HepG2 (cell line): ENCODE measurements around the gene BIRC5. TPM values are rescaled to one million over a fixed set of nuclear protein-coding genes. Genes with fewer than 3 reads are reported as not detected.

ENCODE experiments used
- ERF ChIP-seq: IDR thresholded peaks from 2 replicates; pipeline ENCODE4 v1.6.1; 2018; ENCODE audit warnings: missing biosample characterization, missing genetic modification reagents
- GPN1 ChIP-seq: sonication (generic); formaldehyde crosslinking; IDR thresholded peaks from 2 replicates; pipeline ENCODE4 v1.5.1; 2020; ENCODE audit warnings: missing genetic modification reagents, borderline replicate concordance
- HMG20A ChIP-seq: IDR thresholded peaks from 2 replicates; pipeline ENCODE4 v1.6.1; 2016; ENCODE audit warnings: borderline replicate concordance
- HNF1A ChIP-seq, 2 experiments: sonication (generic) in 1 of 2; formaldehyde crosslinking in 1 of 2; IDR thresholded peaks; 2 replicates each; pipeline versions ENCODE4 v1.4.0 to v1.6.1; 2016 to 2020; ENCODE audit warnings: borderline replicate concordance in 1 of 2, low read depth in 1 of 2, mild to moderate bottlenecking in 1 of 2, missing genetic modification reagents in 1 of 2
- HNRNPLL ChIP-seq: fragments of 200-400 bp; formaldehyde crosslinking; IDR thresholded peaks from 2 replicates; pipeline ENCODE4 v1.6.1; 2017; ENCODE audit warnings: mild to moderate bottlenecking, low read depth, low read length; ENCODE audit not compliant: poor library complexity, severe bottlenecking
- NFAT5 ChIP-seq: sonication (generic); formaldehyde crosslinking; IDR thresholded peaks from 2 replicates; pipeline ENCODE4 v1.4.0; 2020; ENCODE audit warnings: missing genetic modification reagents
- PREB ChIP-seq: sonication (generic); formaldehyde crosslinking; IDR thresholded peaks from 2 replicates; pipeline ENCODE4 v1.4.0; 2020; ENCODE audit warnings: missing genetic modification reagents
- SIN3B ChIP-seq: fragments of 150-350 bp; IDR thresholded peaks from 2 replicates; pipeline ENCODE4 v1.6.1; 2014; ENCODE audit warnings: low read length
- SRSF4 ChIP-seq: fragments of 200-400 bp; formaldehyde crosslinking; IDR thresholded peaks from one replicate; pipeline ENCODE4 v1.6.1; 2018; ENCODE audit warnings: mild to moderate bottlenecking, low read depth, low read length, moderate library complexity; ENCODE audit not compliant: poor library complexity, severe bottlenecking
- SRSF9 ChIP-seq: fragments of 200-400 bp; formaldehyde crosslinking; IDR thresholded peaks from 2 replicates; pipeline ENCODE4 v1.6.1; 2018; ENCODE audit warnings: borderline replicate concordance, mild to moderate bottlenecking, low read depth, low read length; ENCODE audit not compliant: insufficient read depth, poor library complexity, severe bottlenecking
- TFE3 ChIP-seq: IDR thresholded peaks from 2 replicates; pipeline ENCODE4 v1.6.1; 2016
- ZFY ChIP-seq: sonication (generic); formaldehyde crosslinking; IDR thresholded peaks from 2 replicates; pipeline ENCODE4 v1.4.0; 2020; ENCODE audit warnings: missing genetic modification reagents
- ZNF232 ChIP-seq: sonication (generic); formaldehyde crosslinking; IDR thresholded peaks from 2 replicates; pipeline ENCODE4 v1.4.0; 2020; ENCODE audit warnings: missing genetic modification reagents, borderline replicate concordance
- ZNF326 ChIP-seq: sonication (generic); formaldehyde crosslinking; IDR thresholded peaks from 2 replicates; pipeline ENCODE4 v1.4.0; 2020; ENCODE audit warnings: missing genetic modification reagents, borderline replicate concordance
- ZNF557 ChIP-seq: sonication (generic); formaldehyde crosslinking; IDR thresholded peaks from 2 replicates; pipeline ENCODE4 v1.4.0; 2020; ENCODE audit warnings: missing genetic modification reagents
- ZNF782 ChIP-seq: sonication (generic); formaldehyde crosslinking; IDR thresholded peaks from 2 replicates; pipeline ENCODE4 v1.4.0; 2020; ENCODE audit warnings: missing genetic modification reagents, mild to moderate bottlenecking, borderline replicate concordance
- polyA plus RNA-seq, 8 experiments: library from polyadenylated mRNA; depleted of rRNA in 3 of 8; stranded (reverse) in 7 of 8; unstranded in 1 of 8; fragments of >200 nt; fragmentation: Illumina TruSeq in 4 of 8; extraction: Trizol in 4 of 8; gene quantifications; 2 replicates each; pipeline versions ENCODE4 v1.2.1 to v1.2.3, GENCODE V29; 2011 to 2016; ENCODE audit warnings: low read depth in 4 of 8, missing spikeins in 1 of 8, mixed read lengths in 1 of 8; ENCODE audit not compliant: insufficient read depth in 1 of 8
- total RNA-seq, 5 experiments: library from RNA; depleted of rRNA; stranded (reverse); fragments of >200 nt; fragmentation: Illumina TruSeq; extraction: Trizol; gene quantifications; 2 replicates each; pipeline ENCODE4 v1.2.3, GENCODE V29; 2016; ENCODE audit warnings: low read depth in 1 of 5

Gene BIRC5
- total and polyA plus RNA-seq, 2 of the 13 experiments (the other 11 are each of a cell fraction or from before 2014, with no cell fraction given): 30.3 to 135 TPM

GRCh38 chr17:78214016-78214705, at the start of gene BIRC5 (continued):
- TF ChIP-seq HNF1A (IDR thresholded peaks at IDR 0.05; ENCODE audit: low read depth): no peak
- peak; percentile 86 for TF ChIP-seq HNF1A (CRISPR knock-in tag; IDR thresholded peaks at IDR 0.05; ENCODE audit: borderline replicate concordance)
- TF ChIP-seq GPN1: no peak
- no peak for TF ChIP-seq HNRNPLL
- TF ChIP-seq ZNF782 (CRISPR knock-in tag): no peak; the same call in 1 of the 2 replicates
- no peak for TF ChIP-seq SRSF9
- TF ChIP-seq ZNF232 (CRISPR knock-in tag): peak; percentile 85
- TF ChIP-seq ERF: peak; percentile 90; the same call in 1 of the 2 replicates
- TF ChIP-seq ZNF326 (CRISPR knock-in tag): no peak
- TF ChIP-seq HMG20A (CRISPR knock-in tag): no peak
- peak; percentile 75 for TF ChIP-seq TFE3 (CRISPR knock-in tag)
- no peak for TF ChIP-seq SRSF4
- no peak; the same call in 1 of the 2 replicates for TF ChIP-seq NFAT5 (CRISPR knock-in tag)
- TF ChIP-seq PREB (CRISPR knock-in tag): 0 out of 2 replicates have a peak, but pooled peaks have one; percentile 75
- TF ChIP-seq SIN3B: peak; percentile 99
- peak; percentile 95 for TF ChIP-seq ZFY (CRISPR knock-in tag)
- TF ChIP-seq ZNF557 (CRISPR knock-in tag): no peak
